Endothelial cell of umbilical vein (primary cell): Measurements from ENCODE around the gene ZBTB32. TPM values are rescaled to one million over a fixed set of nuclear protein-coding genes. Genes with fewer than 3 reads are reported as not detected.

Source experiments
- BruUV-seq: library from RNA; stranded (reverse); fragments of 400-500 nt; replicated peaks from 2 replicates; lab custom pipeline; 2021; lab: Mats Ljungman, UMichigan
- CTCF ChIA-PET: fragments of 300-600, 350-600 bp; sonication (Branson Sonifier 250); formaldehyde crosslinking; loops from one replicate; lab custom pipeline; 2021; ENCODE audit warnings: antibody characterized with exemption, inconsistent platforms; lab: Charles Lee
- POLR2A ChIA-PET: fragments of 300-600, 350-600 bp; sonication (Branson Sonifier 250); formaldehyde crosslinking; loops from one replicate; lab custom pipeline; 2021; ENCODE audit warnings: antibody characterized with exemption, inconsistent platforms; lab: Charles Lee
- DNase-seq: peaks from one replicate; pipeline ENCODE4 v3.0.0-alpha.2; 2011; ENCODE audit warnings: low read depth, low spot score
- FAIRE-seq: peaks from 2 replicates; lab custom pipeline; 2011; peaks lifted over from hg19 to GRCh38; lab: Jason Lieb, UNC
- H2AFZ ChIP-seq: 2 replicates; pipeline ENCODE4 v1.6.0; 2012; ENCODE audit warnings: low read depth, low read length, control low read depth, inconsistent platforms
- H3K27ac ChIP-seq: 2 replicates; pipeline ENCODE4 v1.5.1; 2011; ENCODE audit warnings: low read depth, mild to moderate bottlenecking, control low read depth, low read length, moderate library complexity; ENCODE audit not compliant: insufficient read depth
- H3K27me3 ChIP-seq, 2 experiments: 2 replicates each; pipeline versions ENCODE4 v1.6.0 to v1.6.1; 2011; ENCODE audit warnings: low read length in 2 of 2, mixed read lengths in 1 of 2; ENCODE audit not compliant: control insufficient read depth in 2 of 2, insufficient read depth in 2 of 2
- H3K36me3 ChIP-seq, 2 experiments: 2 replicates in 1 of 2; 3 replicates in 1 of 2; pipeline ENCODE4 v1.5.1; 2011; ENCODE audit warnings: low read length in 2 of 2, mild to moderate bottlenecking in 1 of 2, moderate library complexity in 1 of 2; ENCODE audit not compliant: control insufficient read depth in 2 of 2, insufficient read depth in 2 of 2; ENCODE audit errors: extremely low read depth in 1 of 2
- H3K4me1 ChIP-seq: 3 replicates; pipeline ENCODE4 v1.5.1; 2011; ENCODE audit warnings: mild to moderate bottlenecking, low read length; ENCODE audit not compliant: control insufficient read depth, insufficient read depth; ENCODE audit errors: extremely low read depth
- H3K4me2 ChIP-seq: 2 replicates; pipeline ENCODE4 v1.6.1; 2011; ENCODE audit warnings: low read length, control low read depth, mixed read lengths; ENCODE audit not compliant: insufficient read depth
- H3K4me3 ChIP-seq, 3 experiments: fragments of 200-600 bp in 1 of 3; sonication (generic), shearing (Covaris generic) in 1 of 3; replicated peaks in 1 of 3; 2 replicates each; pipeline ENCODE4 v1.5.1; 2011 to 2016; ENCODE audit warnings: control low read depth in 3 of 3, low read length in 3 of 3, mild to moderate bottlenecking in 2 of 3, inconsistent platforms in 1 of 3, low read depth in 1 of 3, moderate library complexity in 1 of 3; ENCODE audit not compliant: insufficient read depth in 1 of 3
- H3K79me2 ChIP-seq: 2 replicates; pipeline ENCODE4 v1.6.0; 2012; ENCODE audit warnings: low read length, inconsistent platforms; ENCODE audit not compliant: control insufficient read depth, insufficient read depth
- H3K9ac ChIP-seq: replicated peaks from 2 replicates; pipeline ENCODE3; 2011; ENCODE audit warnings: low read length, control low read depth; ENCODE audit not compliant: insufficient read depth; ENCODE audit errors: extremely low read depth
- H3K9me1 ChIP-seq: replicated peaks from 3 replicates; pipeline ENCODE4 v1.6.0; 2011; ENCODE audit warnings: mild to moderate bottlenecking, low read length; ENCODE audit not compliant: control insufficient read depth, insufficient read depth; ENCODE audit errors: extremely low read depth
- H3K9me3 ChIP-seq: replicated peaks from 2 replicates; pipeline ENCODE4 v1.5.1; 2012; ENCODE audit warnings: low read length, inconsistent platforms; ENCODE audit not compliant: control insufficient read depth, insufficient read depth
- H4K20me1 ChIP-seq: replicated peaks from 2 replicates; pipeline ENCODE3; 2011; ENCODE audit warnings: mild to moderate bottlenecking, low read length; ENCODE audit not compliant: control insufficient read depth, insufficient read depth; ENCODE audit errors: extremely low read depth
- CTCF ChIP-seq, 2 donors: IDR thresholded peaks; 1 replicate in 1 of 2; 2 replicates in 1 of 2; pipeline ENCODE4 v1.5.1; 2011; ENCODE audit warnings: low read length in 2 of 2, mild to moderate bottlenecking in 2 of 2, moderate library complexity in 2 of 2, control low read depth in 1 of 2, inconsistent platforms in 1 of 2, low read depth in 1 of 2; ENCODE audit not compliant: insufficient read depth in 1 of 2; ENCODE audit errors: extremely low read depth in 1 of 2
- EZH2 ChIP-seq: IDR thresholded peaks from 2 replicates; pipeline ENCODE4 v1.6.1; 2012; ENCODE audit warnings: borderline replicate concordance, low read depth, mild to moderate bottlenecking, moderate library complexity, low read length, inconsistent platforms; ENCODE audit not compliant: severe bottlenecking
- FOS ChIP-seq: IDR thresholded peaks from 2 replicates; pipeline ENCODE4 v1.6.1; 2011; ENCODE audit warnings: mild to moderate bottlenecking, low read length, moderate library complexity, borderline replicate concordance; ENCODE audit not compliant: insufficient read depth
- GATA2 ChIP-seq: IDR thresholded peaks from 2 replicates; pipeline ENCODE4 v1.7.0; 2011; ENCODE audit warnings: low read depth, mild to moderate bottlenecking, moderate library complexity, mixed read lengths, low read length; ENCODE audit not compliant: insufficient read length, insufficient read depth
- JUN ChIP-seq: IDR thresholded peaks from 2 replicates; pipeline ENCODE4 v1.6.1; 2011; ENCODE audit warnings: borderline replicate concordance, low read depth; ENCODE audit not compliant: insufficient read length, insufficient read depth
- MYC ChIP-seq: IDR thresholded peaks from one replicate; pipeline ENCODE4 v1.6.1; 2011; ENCODE audit warnings: mild to moderate bottlenecking, low read depth, low read length
- POLR2A ChIP-seq: IDR thresholded peaks from 2 replicates; pipeline ENCODE4 v1.6.1; 2012; ENCODE audit warnings: low read depth, mild to moderate bottlenecking, control low read depth, low read length
- POLR2AphosphoS5 ChIP-seq: IDR thresholded peaks from 2 replicates; pipeline ENCODE4 v1.6.1; 2012; ENCODE audit warnings: low read depth, mild to moderate bottlenecking, control low read depth, low read length, moderate library complexity; ENCODE audit not compliant: insufficient read depth
- dilution Hi-C: fragments of 300-500 bp; cut with MboI; formaldehyde crosslinking; loops from one replicate; pipeline ENCODE4 v1.15.0; 2019; ENCODE audit warnings: low sequenced_read_pairs; ENCODE audit not compliant: extremely low pct_ligation_motif_present
- intact Hi-C: fragments of 100-400 bp; cut with micrococcal nuclease; formaldehyde crosslinking; loops from one replicate; pipeline ENCODE4 v1.10.0; 2022
- polyA plus RNA-seq, 4 experiments: library from polyadenylated mRNA; depleted of rRNA in 3 of 4; stranded (reverse) in 3 of 4; unstranded in 1 of 4; fragments of >200 nt; gene quantifications; 2 replicates each; pipeline versions ENCODE4 v1.2.1 to v1.2.3, GENCODE V29; 2011 to 2012; ENCODE audit warnings: missing spikeins in 1 of 4
- total RNA-seq: library from RNA; stranded (reverse); gene quantifications from 2 replicates; pipeline ENCODE4 v1.2.3, GENCODE V29; 2021
- TF ChIP-seq, protein P1 (sequence below): IDR thresholded peaks from 2 replicates; pipeline ENCODE4 v1.6.1; 2011; ENCODE audit not compliant: insufficient read depth, insufficient read length

The ZBTB32 gene
- total and polyA plus RNA-seq, 2 donors (not counting 3 experiments of a cell fraction or from before 2014, with no cell fraction given) = not detected

- no peak overlapping the region for H3K4me3 ChIP-seq
- no peaks in the 10 kb centered on the region for H3K9me3 ChIP-seq
- TF ChIP-seq, protein P1, sequence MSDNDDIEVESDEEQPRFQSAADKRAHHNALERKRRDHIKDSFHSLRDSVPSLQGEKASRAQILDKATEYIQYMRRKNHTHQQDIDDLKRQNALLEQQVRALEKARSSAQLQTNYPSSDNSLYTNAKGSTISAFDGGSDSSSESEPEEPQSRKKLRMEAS = no peak
- intact Hi-C loops = no loop called here
- H3K27ac ChIP-seq = no peak overlapping the region
- H3K36me3 ChIP-seq = no peaks in the 10 kb centered on the region
- H2AFZ ChIP-seq = no peak overlapping the region
- ChIA-PET CTCF (interaction anchor here (0.9 to 1.4 kb wide), 3 partner anchors 9 to 17 kb away, joined by 3 to 5 read pairs (median 4); no protein-coding TSS in a partner anchor), POLR2A (no interaction called here)
- dilution Hi-C loops = no loop called here
- H3K27me3 ChIP-seq = no peaks in the 10 kb centered on the region
- H3K79me2 ChIP-seq = no peaks in the 10 kb centered on the region
- FAIRE-seq (no peak), DNase-seq (no peak)
- H3K9ac ChIP-seq = no peak overlapping the region
- BruUV-seq = no TSS peak
- H4K20me1 ChIP-seq = no peaks in the 10 kb centered on the region
- no peaks in the 10 kb centered on the region for H3K9me1 ChIP-seq
- no peak overlapping the region for H3K4me2 ChIP-seq
- H3K4me1 ChIP-seq = peaks cover 3% of the 10 kb centered on the region
Observed at GRCh38 chr19:35710784-35711723, 6.7 kb downstream of the ZBTB32 start.

DNA sequence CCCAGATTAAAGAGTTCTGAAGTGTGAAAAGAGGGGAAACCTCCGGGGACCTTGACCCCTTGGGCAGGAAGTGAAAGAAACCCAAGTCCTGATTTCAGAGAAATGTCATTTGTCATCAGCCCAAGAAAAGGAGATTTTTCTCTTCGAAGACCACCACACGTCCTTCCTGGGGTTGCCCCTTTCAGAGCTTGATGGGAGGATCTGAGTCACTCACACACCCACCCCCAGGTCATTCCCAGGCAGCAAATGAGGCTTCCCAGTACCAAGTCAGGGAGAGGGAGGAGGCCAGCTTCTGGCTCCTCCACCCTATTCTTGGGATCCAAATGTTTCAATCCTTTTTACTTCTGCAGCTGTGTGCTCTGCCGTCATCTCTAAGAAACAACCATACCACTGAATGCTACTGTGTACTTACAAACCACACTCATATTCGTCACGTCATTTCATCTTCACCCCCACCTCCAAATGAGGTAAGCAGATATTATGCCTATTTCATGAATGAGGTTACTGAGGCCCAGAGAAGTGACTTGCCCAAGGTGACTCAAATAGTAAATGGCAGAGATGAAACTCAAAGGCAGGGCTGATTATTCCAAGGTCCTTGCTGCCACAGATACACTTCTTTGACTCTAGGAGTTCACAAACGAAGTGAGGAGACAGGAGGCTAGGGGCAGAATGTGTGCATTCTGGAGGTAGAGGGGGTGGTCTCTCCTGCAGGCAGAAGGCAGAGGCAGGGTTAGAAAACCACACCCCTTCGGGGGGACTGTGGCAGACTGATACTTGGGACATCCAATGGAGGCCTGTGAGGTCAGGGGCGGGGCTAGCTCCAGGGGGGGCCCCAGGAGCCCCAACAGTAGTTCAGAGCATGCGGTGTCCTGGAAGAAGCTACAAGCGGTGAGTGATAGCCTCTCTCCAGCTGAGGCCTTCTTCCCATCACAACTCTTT, 8.5 kb downstream of the ZBTB32 start:
- no peak overlapping the region for H3K4me2 ChIP-seq
- intact Hi-C loops (no loop called here), dilution Hi-C loops (no loop called here)
- no peak overlapping the region for H2AFZ ChIP-seq
- H3K9me3 ChIP-seq = no peaks in the 10 kb centered on the region
- POLR2A ChIA-PET = no interaction called here
- no peaks in the 10 kb centered on the region for H3K27me3 ChIP-seq
- no peak for FAIRE-seq
- H3K27ac ChIP-seq = no peak overlapping the region
- no peak overlapping the region for H3K4me3 ChIP-seq
- TF ChIP-seq POLR2A = no peak
- no peak for TF ChIP-seq CTCF (IDR thresholded peaks at IDR 0.05; ENCODE audit: extremely low read depth in 1 of 2, insufficient read depth in 1 of 2, low read depth in 1 of 2, low read length in 2 of 2)
- no peak for TF ChIP-seq FOS
- no peak for TF ChIP-seq EZH2
- TF ChIP-seq, protein P1 = no peak
- TF ChIP-seq POLR2AphosphoS5 = no peak
- no peak for TF ChIP-seq JUN
- TF ChIP-seq GATA2 = no peak
- no peak for TF ChIP-seq MYC
- H3K4me1 ChIP-seq = peaks cover 11% of the 10 kb centered on the region
- H3K9me1 ChIP-seq = no peaks in the 10 kb centered on the region
- BruUV-seq = no TSS peak
- H3K9ac ChIP-seq = no peak overlapping the region
- H3K36me3 ChIP-seq = no peaks in the 10 kb centered on the region
- no peak for DNase-seq
- CTCF ChIA-PET = interaction anchor here (1.4 to 2.2 kb wide), 3 partner anchors 11 to 18 kb away, joined by 4 to 11 read pairs (median 5); no protein-coding TSS in a partner anchor
- no peaks in the 10 kb centered on the region for H3K79me2 ChIP-seq
- no peaks in the 10 kb centered on the region for H4K20me1 ChIP-seq
